IPS-NIHi11 (cell line): ENCODE results near the gene PPP2R2C.

ENCODE experiments used
- DNase-seq: peaks from one replicate; pipeline ENCODE4 v3.0.0; 2012; ENCODE audit warnings: mixed read lengths, low spot score

The PPP2R2C gene

GRCh38 chr4:6327220-6327917 lies 145.0 kb downstream of the PPP2R2C start:
- peak; percentile 92 for DNase-seq

- DNase-seq, result no peak
These were observed 145.9 kb downstream of the PPP2R2C start for GRCh38 chr4:6326312-6327060.

GRCh38 chr4:6325788-6326290 lies 146.6 kb downstream of the PPP2R2C start:
- DNase-seq, result no peak

GRCh38 chr4:6324999-6325787 lies 147.2 kb downstream of the PPP2R2C start:
- DNase-seq, result no peak

GRCh38 chr4:6324461-6324998 lies 147.9 kb downstream of the PPP2R2C start:
- DNase-seq, result no peak

- no peak for DNase-seq
These were observed 149.4 kb downstream of the PPP2R2C start for GRCh38 chr4:6322761-6323566.

- no peak for DNase-seq
These were observed 150.2 kb downstream of the PPP2R2C start for GRCh38 chr4:6322067-6322760.

- DNase-seq, result no peak
These were observed 151.1 kb downstream of the PPP2R2C start for GRCh38 chr4:6321361-6321760.

GRCh38 chr4:6320663-6321062 lies 151.8 kb downstream of the PPP2R2C start:
- no peak for DNase-seq

GRCh38 chr4:6319530-6320150 lies 152.8 kb downstream of the PPP2R2C start:
- no peak for DNase-seq

GRCh38 chr4:6318206-6318605 lies 154.2 kb downstream of the PPP2R2C start:
- DNase-seq, result no peak

- no peak for DNase-seq
These were observed 155.9 kb downstream of the PPP2R2C start for GRCh38 chr4:6316461-6317003.

GRCh38 chr4:6313216-6313615 lies 159.2 kb downstream of the PPP2R2C start:
- DNase-seq, result no peak

GRCh38 chr4:6309777-6310176 lies 162.6 kb downstream of the PPP2R2C start:
- no peak for DNase-seq

- DNase-seq, result peak; percentile 48
These were observed 163.3 kb downstream of the PPP2R2C start for GRCh38 chr4:6308899-6309643.

- no peak for DNase-seq
These were observed 164.5 kb downstream of the PPP2R2C start for GRCh38 chr4:6307891-6308290.

- DNase-seq, result no peak
These were observed 165.2 kb downstream of the PPP2R2C start for GRCh38 chr4:6307230-6307629.

GRCh38 chr4:6306299-6306698 lies 166.1 kb downstream of the PPP2R2C start:
- no peak for DNase-seq

GRCh38 chr4:6303943-6304342 lies 168.5 kb downstream of the PPP2R2C start:
- DNase-seq, result no peak
